ENCODE measurements around the gene ATP2C2.
"Not testable (repeated sequence)": the region's sequence is repeated elsewhere in the genome, so short reads cannot be mapped to it uniquely, and the experiment has no call there.

The ATP2C2 gene

DNA sequence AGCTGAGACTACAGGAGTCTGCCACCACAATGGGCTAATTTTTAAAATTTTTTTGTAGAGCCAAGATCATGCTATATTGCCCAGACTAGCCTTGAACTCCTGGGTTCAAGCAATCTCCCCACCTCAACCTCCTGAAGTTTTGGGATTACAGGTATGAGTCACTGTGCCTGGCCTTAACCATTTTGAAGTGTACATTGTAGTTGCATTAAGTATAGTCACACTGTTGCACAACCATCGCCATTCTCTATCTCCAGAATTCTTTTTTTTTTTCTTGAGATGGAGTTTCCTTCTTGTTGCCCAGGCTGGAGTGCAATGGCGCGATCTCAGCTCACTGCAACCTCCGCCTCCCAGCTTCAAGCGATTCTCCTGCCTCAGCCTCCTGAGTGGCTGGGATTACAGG lies 35.1 kb downstream of the ATP2C2 start:
- not testable (repeated sequence) for DNase-seq

DNA sequence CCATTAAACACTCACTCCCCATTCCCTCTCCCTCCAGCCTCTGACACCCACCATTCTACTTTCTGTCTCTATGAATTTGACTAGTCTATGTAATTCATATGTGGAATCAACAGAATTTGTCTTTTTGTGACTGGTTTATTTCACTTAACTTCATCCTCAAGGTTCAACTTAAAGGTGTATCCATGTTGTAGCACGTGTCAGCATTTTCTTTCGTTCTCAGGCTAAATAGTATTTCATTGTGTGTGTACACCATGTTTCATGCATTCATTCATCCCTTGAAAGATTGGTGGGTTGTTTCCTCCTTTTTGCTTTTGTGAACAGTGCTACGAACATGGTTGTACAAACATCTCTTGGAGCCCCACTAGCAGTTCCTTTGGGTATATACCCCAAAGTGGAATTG lies 36.0 kb downstream of the ATP2C2 start:
- no peak for DNase-seq

DNA sequence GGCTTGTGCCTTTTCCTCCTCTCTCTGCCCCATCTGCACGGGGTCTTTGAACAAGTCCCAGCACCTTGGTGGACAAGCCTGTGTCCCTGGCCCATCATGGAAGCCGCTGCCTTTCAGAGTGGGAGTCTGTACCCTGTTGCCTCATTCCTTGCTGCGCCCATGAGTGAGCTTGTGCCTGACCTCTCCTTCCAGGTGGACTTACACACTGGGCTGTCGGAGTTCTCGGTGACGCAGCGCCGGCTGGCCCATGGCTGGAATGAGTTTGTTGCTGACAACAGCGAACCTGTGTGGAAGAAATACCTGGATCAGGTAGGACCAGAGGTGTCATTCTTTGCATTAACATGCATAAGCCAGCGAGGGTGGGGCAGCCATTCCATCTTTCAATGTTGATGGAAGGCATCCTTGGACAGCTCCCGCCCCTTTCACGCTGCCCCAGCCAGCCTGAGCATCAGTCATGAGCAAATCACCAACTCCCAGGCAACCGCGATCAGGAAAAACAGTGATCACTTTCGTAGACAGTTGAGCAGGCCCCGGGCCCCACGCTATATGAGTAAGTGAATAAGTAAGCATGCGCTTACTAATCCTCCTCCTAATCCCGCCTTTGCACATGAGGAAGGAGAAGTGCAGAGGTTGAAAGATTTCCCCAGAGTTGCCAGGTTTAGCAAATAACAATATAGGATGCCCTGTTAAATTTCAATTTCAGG lies 36.8 kb downstream of the ATP2C2 start:
- no peak for DNase-seq

DNA sequence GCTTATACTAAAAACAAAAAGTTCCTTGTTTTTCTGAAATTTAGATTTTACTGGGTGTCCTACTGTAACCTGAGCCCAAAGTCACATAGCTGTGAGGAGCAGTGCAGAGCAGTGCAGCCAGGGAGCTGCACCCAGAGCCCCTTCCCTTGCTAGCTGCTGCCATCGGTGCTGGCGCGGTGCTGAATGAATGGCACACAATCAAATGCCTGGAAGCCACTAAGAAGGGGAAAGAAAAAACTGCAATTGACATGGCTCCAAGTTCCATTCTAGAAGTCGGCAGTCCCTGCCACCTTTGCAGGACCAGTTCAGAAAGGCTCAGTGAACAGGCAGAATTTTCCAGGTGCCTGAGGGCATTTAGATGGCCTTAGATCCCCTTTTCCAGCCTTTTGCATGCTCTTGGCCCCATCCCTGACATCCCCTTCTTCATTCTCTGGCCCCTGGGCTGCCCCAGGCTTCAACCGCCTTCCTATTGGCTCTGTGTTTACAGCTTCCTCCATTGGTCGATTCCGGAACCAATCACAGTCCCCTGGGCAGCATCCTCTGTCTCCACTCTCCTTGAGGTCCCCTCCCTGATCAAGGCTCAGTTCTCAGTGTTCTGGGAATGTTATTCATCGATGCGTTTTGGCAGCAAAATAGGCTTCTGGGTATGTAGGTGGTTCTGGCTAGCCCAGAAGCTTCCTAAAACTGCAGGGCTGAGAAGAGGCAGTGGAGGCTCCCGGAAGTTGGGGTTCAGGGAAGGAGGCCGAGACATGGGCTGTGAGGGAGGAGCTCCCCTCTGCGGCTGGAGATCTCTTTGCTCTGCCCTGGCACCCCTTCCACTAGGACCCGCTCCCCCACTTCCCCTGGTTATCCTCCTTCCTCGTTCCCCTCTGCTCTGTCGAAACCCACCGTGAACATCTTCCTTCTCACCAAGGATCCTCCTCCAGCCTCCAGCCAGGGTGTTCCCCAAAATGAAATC lies 37.9 kb downstream of the ATP2C2 start:
- no peak for DNase-seq

- DNase-seq = no peak
Observed at GRCh38 chr16:84407588-84408313, 39.4 kb downstream of the ATP2C2 start.

DNA sequence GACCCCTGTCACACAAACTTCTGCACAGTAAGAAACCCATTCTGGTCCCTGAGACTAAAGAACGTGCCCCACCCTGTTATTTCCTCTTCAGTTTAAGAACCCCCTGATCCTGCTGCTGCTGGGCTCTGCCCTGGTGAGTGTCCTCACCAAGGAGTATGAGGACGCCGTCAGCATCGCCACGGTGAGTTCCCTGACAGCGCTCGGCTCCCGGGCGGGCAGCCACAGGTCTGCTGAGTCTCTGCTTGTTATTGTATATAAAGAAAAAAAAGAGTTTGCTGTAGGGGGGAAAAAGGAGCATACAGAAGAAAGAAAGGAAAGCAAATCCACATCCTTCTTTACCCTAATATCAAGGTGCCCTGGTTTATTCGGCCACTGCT lies 40.0 kb downstream of the ATP2C2 start:
- no peak for DNase-seq

- no peak for DNase-seq
Observed at GRCh38 chr16:84408856-84409255, 40.5 kb downstream of the ATP2C2 start.

DNA sequence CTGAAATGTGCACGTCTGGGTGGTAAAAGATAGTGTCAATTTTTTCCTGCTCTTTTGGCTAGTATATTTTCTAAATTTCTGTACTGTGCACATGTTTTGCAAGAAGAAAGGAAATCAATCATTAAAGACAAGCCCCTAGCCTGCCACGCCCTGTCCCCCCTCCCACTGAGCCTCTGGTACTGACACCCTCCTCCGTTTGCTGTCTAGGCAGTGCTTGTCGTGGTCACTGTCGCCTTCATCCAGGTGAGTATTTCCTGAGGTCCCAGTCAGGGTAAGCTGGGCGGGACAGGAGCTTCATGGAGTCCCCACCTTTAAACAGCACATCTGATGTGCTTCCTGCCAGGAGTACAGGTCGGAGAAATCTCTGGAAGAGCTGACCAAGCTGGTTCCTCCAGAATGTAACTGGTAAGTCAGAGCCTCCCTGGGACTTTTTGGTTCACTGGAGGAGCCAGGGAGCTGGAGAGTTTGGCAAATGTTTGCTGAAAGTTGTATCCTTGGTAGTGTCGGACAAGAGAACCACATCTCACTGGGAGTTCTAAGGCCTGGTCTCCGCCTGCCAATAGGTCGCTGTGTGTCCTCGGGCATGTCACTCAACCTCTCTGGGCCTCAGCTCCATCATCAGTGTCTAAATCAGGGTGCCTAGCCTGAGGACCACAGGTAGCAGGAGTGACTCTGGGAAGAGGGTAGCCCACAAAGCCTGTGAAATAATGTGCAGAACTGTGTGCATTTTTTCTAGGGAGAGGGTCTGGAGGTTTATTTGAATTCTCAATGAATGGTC lies 42.2 kb downstream of the ATP2C2 start:
- no peak for DNase-seq

DNA sequence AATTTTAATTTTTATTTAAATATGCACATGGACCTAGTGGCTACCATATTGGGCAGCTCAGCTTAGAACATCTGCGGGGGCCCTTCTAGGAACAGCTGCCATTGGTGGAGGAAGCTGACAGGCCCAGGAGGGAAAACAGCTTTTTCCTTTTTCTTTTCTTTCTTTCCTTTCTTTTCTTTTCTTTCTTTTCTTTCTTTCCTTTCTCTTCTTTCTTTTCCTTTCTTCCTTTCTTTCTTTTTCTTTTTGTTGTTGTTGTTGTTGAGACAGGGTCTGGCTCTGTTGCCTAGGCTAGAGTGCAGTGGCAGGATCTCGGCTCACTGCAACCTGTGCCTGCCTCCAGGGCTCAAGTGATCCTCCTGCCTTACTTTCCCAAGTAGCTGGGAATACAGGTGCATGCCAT lies 43.4 kb downstream of the ATP2C2 start:
- no peak for DNase-seq

GRCh38 chr16:84412262-84412661 lies 43.9 kb downstream of the ATP2C2 start:
- no peak for DNase-seq

DNA sequence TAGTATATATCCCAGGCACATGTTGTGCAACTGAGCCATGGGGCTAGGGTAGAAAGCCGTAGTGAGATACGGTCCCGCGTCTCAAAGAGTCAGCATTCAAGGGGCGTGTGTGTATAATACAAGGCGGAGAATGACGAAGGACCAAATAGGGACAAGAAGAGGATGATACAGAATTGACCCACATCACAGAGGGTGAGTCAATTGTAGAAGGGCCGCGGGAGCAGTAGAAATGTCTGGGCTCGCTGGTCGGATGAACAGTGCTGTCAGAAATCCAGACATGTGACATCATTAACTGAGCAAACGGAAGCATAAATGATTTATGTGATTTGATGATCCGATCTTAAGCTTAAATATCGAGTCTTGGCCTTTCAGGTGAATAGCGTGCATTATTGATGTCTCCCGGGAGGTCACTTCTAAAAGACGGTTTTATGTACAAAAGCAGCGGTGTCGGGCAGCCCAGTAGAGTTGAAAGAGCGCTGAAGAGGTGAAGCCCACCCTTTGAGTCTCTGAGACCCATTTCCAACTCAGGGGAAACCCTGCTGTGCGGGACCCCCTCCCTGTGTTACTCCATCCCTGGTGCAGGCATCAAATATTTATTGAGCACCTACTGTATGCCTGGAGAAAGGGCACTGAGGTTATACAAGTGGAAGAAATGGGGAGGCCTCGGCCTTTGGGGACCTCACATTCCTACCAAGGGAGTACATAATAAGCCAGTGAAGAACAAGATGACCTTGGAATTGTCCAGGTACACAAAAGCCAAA lies 45.1 kb downstream of the ATP2C2 start:
- DNase-seq = no peak

GRCh38 chr16:84414789-84415326 lies 46.5 kb downstream of the ATP2C2 start:
- DNase-seq = no peak

GRCh38 chr16:84416407-84417321 lies 48.3 kb downstream of the ATP2C2 start:
- DNase-seq = no peak

DNA sequence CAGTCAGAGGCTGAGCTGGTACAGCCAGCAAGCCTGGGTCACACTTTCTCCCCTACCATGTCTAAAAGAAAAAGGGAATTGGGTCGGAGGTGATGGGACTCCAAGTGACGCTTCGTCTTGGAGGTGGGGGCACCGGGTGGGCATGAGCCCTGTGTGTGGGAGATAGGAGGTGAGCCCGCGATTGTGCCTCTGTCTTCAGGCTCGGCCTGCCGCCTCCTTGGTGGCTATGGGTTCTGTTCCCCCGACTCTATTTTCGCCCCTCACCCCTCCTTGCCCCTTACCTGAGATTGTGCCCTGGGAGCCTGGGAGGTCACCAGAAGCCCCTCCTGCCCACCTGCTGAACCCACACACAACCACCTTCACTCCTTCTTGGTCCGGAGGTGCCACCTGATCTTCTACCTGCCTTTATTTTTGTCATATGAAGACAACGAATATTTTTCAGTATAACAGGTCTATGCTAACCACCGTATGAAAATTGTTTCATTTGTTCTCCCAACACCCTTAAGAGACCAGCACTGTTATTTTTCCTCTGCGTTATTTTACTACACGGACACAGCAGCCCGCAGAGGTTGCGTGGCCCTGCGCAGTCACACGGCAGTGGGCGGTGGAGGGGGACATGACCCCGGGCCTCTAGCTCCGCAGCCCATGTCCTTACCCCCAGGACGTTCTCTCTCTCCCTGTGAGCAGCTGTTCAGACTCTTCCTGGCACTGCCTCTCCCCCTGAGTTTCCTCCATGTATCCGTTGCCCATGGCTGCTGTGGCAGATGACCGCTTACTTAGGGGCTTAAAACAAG lies 49.9 kb downstream of the ATP2C2 start:
- no peak for DNase-seq

DNA sequence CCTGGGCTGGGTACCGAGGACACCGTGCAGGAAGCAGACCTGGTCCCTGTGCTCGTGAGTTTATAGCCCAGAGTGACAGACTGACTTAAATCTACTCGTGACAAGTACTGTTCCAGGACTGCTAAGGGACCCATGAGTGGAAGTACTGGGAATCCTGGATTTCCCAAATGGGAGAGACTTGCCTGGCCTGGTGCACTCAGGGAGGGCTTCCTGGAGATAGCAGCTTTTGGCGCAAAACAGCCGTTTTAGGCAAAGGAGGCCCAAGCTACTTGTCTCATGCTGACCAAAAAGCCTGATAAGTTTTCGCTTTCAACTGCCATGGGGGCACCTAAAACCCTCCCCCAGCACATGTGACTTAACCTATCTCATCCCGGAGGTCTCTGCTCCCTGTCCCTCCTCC lies 51.4 kb downstream of the ATP2C2 start:
- no peak for DNase-seq

GRCh38 chr16:84420556-84420955 lies 52.2 kb downstream of the ATP2C2 start:
- DNase-seq = not testable (repeated sequence)

- DNase-seq = no peak
Observed at GRCh38 chr16:84421081-84421937, 53.0 kb downstream of the ATP2C2 start.

DNA sequence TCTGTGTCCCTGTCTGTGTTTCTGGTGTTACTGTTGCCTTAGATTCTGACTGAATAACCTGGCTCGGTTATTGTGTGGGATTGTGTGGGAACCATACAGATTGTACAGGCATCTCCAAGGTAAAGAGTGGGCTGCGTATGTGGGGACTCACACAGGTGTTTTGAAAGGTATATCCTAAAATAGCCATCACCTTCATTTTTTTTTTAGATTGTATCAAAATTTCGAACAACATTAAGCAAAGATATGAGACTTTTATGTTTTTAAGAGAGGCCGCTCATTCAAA lies 53.5 kb downstream of the ATP2C2 start:
- no peak for DNase-seq

- no peak for DNase-seq
Observed at GRCh38 chr16:84423416-84423837, 55.1 kb downstream of the ATP2C2 start.
